Measurements from ENCODE around the gene ERO1A.
A peak's percentile ranks its signal among the peaks of the same experiment; 100 is the strongest.

ERO1A gene

GRCh38 chr14:52694761-52695480, 437 bp downstream of the ERO1A start (continued):
- no peak for TF ChIP-seq ATF2 (tag by site-specific recombination; IDR thresholded peaks at IDR 0.05; ENCODE audit: low read depth)
- TF ChIP-seq, protein P1, sequence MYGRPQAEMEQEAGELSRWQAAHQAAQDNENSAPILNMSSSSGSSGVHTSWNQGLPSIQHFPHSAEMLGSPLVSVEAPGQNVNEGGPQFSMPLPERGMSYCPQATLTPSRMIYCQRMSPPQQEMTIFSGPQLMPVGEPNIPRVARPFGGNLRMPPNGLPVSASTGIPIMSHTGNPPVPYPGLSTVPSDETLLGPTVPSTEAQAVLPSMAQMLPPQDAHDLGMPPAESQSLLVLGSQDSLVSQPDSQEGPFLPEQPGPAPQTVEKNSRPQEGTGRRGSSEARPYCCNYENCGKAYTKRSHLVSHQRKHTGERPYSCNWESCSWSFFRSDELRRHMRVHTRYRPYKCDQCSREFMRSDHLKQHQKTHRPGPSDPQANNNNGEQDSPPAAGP (tag by site-specific recombination; IDR thresholded peaks at IDR 0.05) = no peak
- TF ChIP-seq ZNF423 (tag by site-specific recombination; IDR thresholded peaks at IDR 0.05) = no peak
- no peak for TF ChIP-seq ZBTB48 (tag by site-specific recombination; IDR thresholded peaks at IDR 0.05)
- no peak for TF ChIP-seq ZNF239 (tag by site-specific recombination; IDR thresholded peaks at IDR 0.05)
- TF ChIP-seq ZNF214 (tag by site-specific recombination; IDR thresholded peaks at IDR 0.05; ENCODE audit: borderline replicate concordance) = no peak
- peak; percentile 34; the same call in 1 of the 2 replicates for TF ChIP-seq PATZ1 (tag by site-specific recombination; IDR thresholded peaks at IDR 0.05)
- TF ChIP-seq ZBTB7A (tag by site-specific recombination; IDR thresholded peaks at IDR 0.05; ENCODE audit: low read depth) = 0 out of 2 replicates have a peak, but pooled peaks have one; percentile 65
- no peak for TF ChIP-seq ZNF202 (tag by site-specific recombination; IDR thresholded peaks at IDR 0.05; ENCODE audit: borderline replicate concordance)
- TF ChIP-seq ZNF266 (tag by site-specific recombination; IDR thresholded peaks at IDR 0.05; ENCODE audit: low read depth) = no peak
- peak; percentile 60 for TF ChIP-seq ZNF335 (tag by site-specific recombination; conservative IDR thresholded peaks at IDR 0.05)
- TF ChIP-seq ZNF350 (tag by site-specific recombination; IDR thresholded peaks at IDR 0.05) = no peak
- TF ChIP-seq ZNF585B (tag by site-specific recombination; IDR thresholded peaks at IDR 0.05) = no peak
- TF ChIP-seq HOXC10 (CRISPR knock-in tag; IDR thresholded peaks at IDR 0.05) = 0 out of 2 replicates have a peak, but pooled peaks have one; percentile 20
- TF ChIP-seq ZNF302 (tag by site-specific recombination; IDR thresholded peaks at IDR 0.05; ENCODE audit: low read depth) = no peak
- TF ChIP-seq ZNF140 (tag by site-specific recombination; IDR thresholded peaks at IDR 0.05) = no peak
- TF ChIP-seq ZNF404 (tag by site-specific recombination; IDR thresholded peaks at IDR 0.05) = no peak
- no peak for TF ChIP-seq ZNF830 (tag by site-specific recombination; IDR thresholded peaks at IDR 0.05; ENCODE audit: low read depth)
- no peak for TF ChIP-seq ZNF792 (tag by site-specific recombination; IDR thresholded peaks at IDR 0.05)
- no peak for TF ChIP-seq SCRT2 (tag by site-specific recombination; IDR thresholded peaks at IDR 0.05)
- TF ChIP-seq REST (tag by site-specific recombination; IDR thresholded peaks at IDR 0.05) = no peak
- TF ChIP-seq, protein P2, sequence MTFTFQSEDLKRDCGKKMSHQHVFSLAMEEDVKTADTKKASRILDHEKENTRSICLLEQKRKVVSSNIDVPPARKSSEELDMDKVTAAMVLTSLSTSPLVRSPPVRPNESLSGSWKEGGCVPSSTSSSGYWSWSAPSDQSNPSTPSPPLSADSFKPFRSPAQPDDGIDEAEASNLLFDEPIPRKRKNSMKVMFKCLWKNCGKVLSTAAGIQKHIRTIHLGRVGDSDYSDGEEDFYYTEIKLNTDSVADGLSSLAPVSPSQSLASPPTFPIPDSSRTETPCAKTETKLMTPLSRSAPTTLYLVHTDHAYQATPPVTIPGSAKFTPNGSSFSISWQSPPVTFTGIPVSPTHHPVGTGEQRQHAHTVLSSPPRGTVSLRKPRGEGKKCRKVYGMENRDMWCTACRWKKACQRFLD (tag by site-specific recombination; IDR thresholded peaks at IDR 0.05) = no peak
- peak; percentile 61; the same call in 1 of the 2 replicates for TF ChIP-seq ZNF76 (tag by site-specific recombination; IDR thresholded peaks at IDR 0.05; ENCODE audit: borderline replicate concordance, low read depth)
- TF ChIP-seq ZNF777 (tag by site-specific recombination; IDR thresholded peaks at IDR 0.05; ENCODE audit: borderline replicate concordance) = 0 out of 2 replicates have a peak, but pooled peaks have one; percentile 26
- TF ChIP-seq ZNF23 (tag by site-specific recombination; IDR thresholded peaks at IDR 0.05; ENCODE audit: borderline replicate concordance) = no peak
- no peak for TF ChIP-seq PBX3 (CRISPR knock-in tag; IDR thresholded peaks at IDR 0.05)

Measured in HEK293 (cell line).